Thymus (tissue), 11 donors: Measurements from ENCODE around the gene KMT2E. TPM values are rescaled to one million over a fixed set of nuclear protein-coding genes. Genes with fewer than 3 reads are reported as not detected.

ENCODE experiments used
- DNase-seq, 9 donors: peaks; one replicate each; pipeline ENCODE4 v3.0.0-alpha.2; 2013; ENCODE audit warnings: low spot score in 9 of 9, low read depth in 6 of 9, missing footprints in 1 of 9
- H3K27ac ChIP-seq, 2 donors: one replicate each; pipeline ENCODE4 v1.5.1; 2013; ENCODE audit warnings: control low read depth in 1 of 2, low read depth in 1 of 2, low read length in 1 of 2, mild to moderate bottlenecking in 1 of 2, moderate library complexity in 1 of 2
- H3K27me3 ChIP-seq, 2 donors: one replicate each; pipeline ENCODE4 v1.5.1; 2013; ENCODE audit warnings: low read length in 1 of 2; ENCODE audit not compliant: control insufficient read depth in 2 of 2, insufficient read depth in 1 of 2
- H3K36me3 ChIP-seq, 2 donors: one replicate each; pipeline ENCODE4 v1.5.1; 2013; ENCODE audit warnings: low read length in 1 of 2, mild to moderate bottlenecking in 1 of 2, moderate library complexity in 1 of 2; ENCODE audit not compliant: control insufficient read depth in 2 of 2, insufficient read depth in 2 of 2
- H3K4me1 ChIP-seq, 2 donors: one replicate each; pipeline ENCODE4 v1.5.1; 2013; ENCODE audit warnings: low read length in 2 of 2; ENCODE audit not compliant: control insufficient read depth in 2 of 2, insufficient read depth in 2 of 2
- H3K4me3 ChIP-seq, 2 donors: one replicate each; pipeline ENCODE4 v1.5.1; 2013; ENCODE audit warnings: low read length in 2 of 2, control low read depth in 1 of 2, mild to moderate bottlenecking in 1 of 2
- H3K9me3 ChIP-seq, 2 donors: one replicate each; pipeline ENCODE4 v1.5.1; 2013; ENCODE audit warnings: low read length in 1 of 2, mild to moderate bottlenecking in 1 of 2; ENCODE audit not compliant: control insufficient read depth in 2 of 2, insufficient read depth in 1 of 2
- WGBS: extraction: QIAGEN DNeasy Blood & Tissue Kit; methylation state at CpG from one replicate; pipeline ENCODE4 v1.1.7; 2013; 5-methylcytosine and 5-hydroxymethylcytosine counted together
- polyA plus RNA-seq: library from polyadenylated mRNA; stranded (reverse); fragments of 200-250 nt; gene quantifications from one replicate; pipeline ENCODE4 v1.2.3, GENCODE V29; 2013
- total RNA-seq: library from RNA; stranded (reverse); fragments of 120-200 nt; gene quantifications from one replicate; pipeline ENCODE4 v1.2.4, GENCODE V29; 2013
- donor health status: healthy.

Gene KMT2E
- total and polyA plus RNA-seq, 2 donors: 26.5 to 42.2 TPM

- no peak overlapping the region for H3K27ac ChIP-seq
- peaks cover 59 to 84% of the 10 kb centered on the region in 2 donors for H3K36me3 ChIP-seq
- no peaks in the 10 kb centered on the region for H3K27me3 ChIP-seq
- H3K4me1 ChIP-seq: peaks cover 5 to 7% of the 10 kb centered on the region in 2 donors
- no peaks in the 10 kb centered on the region for H3K9me3 ChIP-seq
- DNase-seq: no peak
- 98% methylated on average over 10 of the region's 10 CpGs for WGBS
- no peak overlapping the region for H3K4me3 ChIP-seq
These were observed 118.8 kb downstream of the KMT2E start for GRCh38 chr7:105132835-105133234.

GRCh38 chr7:105133358-105133757 lies 119.4 kb downstream of the KMT2E start:
- no peak overlapping the region for H3K27ac ChIP-seq
- no peak overlapping the region for H3K4me3 ChIP-seq
- no peaks in the 10 kb centered on the region for H3K27me3 ChIP-seq
- peaks cover 1% of the 10 kb centered on the region in 2 donors for H3K4me1 ChIP-seq
- DNase-seq: no peak
- peaks cover 62 to 86% of the 10 kb centered on the region in 2 donors for H3K36me3 ChIP-seq
- no peaks in the 10 kb centered on the region for H3K9me3 ChIP-seq
- WGBS: 97% methylated on average over 7 of the region's 7 CpGs

DNA sequence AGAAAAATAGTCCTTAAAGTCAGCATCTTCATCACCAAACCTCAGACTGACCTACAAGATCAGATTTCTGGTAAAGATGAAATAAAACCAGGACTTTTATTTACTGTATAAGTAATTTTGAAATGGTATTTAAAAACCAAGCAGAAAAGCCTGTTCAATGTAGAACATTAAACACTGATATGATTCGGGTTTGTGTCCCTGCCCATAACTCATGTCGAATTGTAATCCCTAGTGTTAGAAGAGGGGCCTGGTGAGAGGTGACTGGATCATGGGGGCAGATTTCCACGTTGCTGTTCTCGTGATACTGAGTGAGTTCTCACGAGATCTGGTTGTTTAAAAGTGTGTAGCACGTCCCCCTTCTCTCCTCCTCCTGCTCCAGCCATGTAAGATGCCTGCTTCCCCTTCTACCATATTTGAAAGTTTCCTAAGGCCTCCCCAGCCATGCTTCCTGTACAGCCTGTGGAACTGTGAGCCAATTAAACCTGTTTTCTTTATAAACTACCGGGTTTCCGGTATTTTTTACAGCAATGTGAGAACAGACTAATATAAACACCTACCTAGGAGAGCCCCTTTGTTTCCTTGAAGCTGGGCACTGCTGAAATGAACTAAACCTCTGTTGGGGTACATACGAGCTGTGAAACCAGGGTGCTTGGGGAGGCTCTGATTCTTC lies 120.1 kb downstream of the KMT2E start:
- 97% methylated on average over 9 of the region's 9 CpGs for WGBS
- peak overlapping the region in 1 of 2 donors; percentile 5 for H3K27ac ChIP-seq
- DNase-seq: no peak
- H3K36me3 ChIP-seq: peaks cover 70 to 93% of the 10 kb centered on the region in 2 donors
- H3K9me3 ChIP-seq: no peaks in the 10 kb centered on the region
- H3K4me3 ChIP-seq: no peak overlapping the region
- no peaks in the 10 kb centered on the region for H3K4me1 ChIP-seq
- H3K27me3 ChIP-seq: no peaks in the 10 kb centered on the region

DNA sequence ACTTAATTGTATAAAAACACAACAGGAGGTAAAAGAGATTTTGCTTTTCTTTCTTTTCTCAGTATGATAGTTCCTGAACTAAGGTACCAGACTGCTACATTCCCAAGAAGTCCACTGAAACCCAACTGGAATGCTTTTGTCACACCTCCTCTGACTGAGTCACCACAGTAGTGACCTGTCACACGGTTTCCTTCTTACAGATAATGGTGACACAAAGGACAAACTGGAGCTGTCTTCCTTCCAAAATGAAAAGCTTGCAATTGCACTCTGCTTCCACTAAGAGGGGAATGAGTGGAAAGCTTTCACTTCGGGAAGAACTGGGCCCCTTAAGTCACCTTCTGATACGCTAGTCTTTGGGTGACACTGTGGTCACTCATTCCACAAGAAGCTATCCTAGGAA lies 122.2 kb downstream of the KMT2E start:
- H3K36me3 ChIP-seq: peaks cover 71 to 90% of the 10 kb centered on the region in 2 donors
- no peak for DNase-seq
- no peaks in the 10 kb centered on the region for H3K4me1 ChIP-seq
- no peaks in the 10 kb centered on the region for H3K27me3 ChIP-seq
- 93% methylated on average over 3 of the region's 3 CpGs for WGBS
- H3K27ac ChIP-seq: no peak overlapping the region
- no peak overlapping the region for H3K4me3 ChIP-seq
- H3K9me3 ChIP-seq: no peaks in the 10 kb centered on the region

DNA sequence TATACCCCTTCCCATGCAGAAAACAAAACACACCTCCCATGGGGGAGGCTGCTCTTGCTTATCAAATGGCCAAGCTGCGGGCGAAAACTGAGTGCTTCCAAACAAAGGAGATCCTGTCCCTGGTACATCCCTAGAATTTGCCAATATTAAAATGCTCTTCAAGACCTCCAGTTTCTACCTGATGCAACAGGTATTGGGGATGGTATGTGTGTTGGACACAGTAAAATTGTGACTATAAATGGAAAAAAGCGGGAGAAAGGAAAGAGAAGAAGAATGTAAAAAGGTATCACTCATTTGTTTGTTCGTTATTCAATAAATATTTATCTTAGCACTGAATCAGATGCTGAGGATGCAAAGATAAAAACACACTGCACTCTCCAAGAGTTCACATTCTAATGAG lies 123.9 kb downstream of the KMT2E start:
- Histone ChIP-seq H3K27me3 (no peaks in the 10 kb centered on the region), H3K4me3 (no peak overlapping the region), H3K27ac (no peak overlapping the region), H3K9me3 (no peaks in the 10 kb centered on the region), H3K4me1 (no peaks in the 10 kb centered on the region), H3K36me3 (peaks cover 66 to 90% of the 10 kb centered on the region in 2 donors)
- 96% methylated on average over 4 of the region's 4 CpGs for WGBS
- no peak for DNase-seq

DNA sequence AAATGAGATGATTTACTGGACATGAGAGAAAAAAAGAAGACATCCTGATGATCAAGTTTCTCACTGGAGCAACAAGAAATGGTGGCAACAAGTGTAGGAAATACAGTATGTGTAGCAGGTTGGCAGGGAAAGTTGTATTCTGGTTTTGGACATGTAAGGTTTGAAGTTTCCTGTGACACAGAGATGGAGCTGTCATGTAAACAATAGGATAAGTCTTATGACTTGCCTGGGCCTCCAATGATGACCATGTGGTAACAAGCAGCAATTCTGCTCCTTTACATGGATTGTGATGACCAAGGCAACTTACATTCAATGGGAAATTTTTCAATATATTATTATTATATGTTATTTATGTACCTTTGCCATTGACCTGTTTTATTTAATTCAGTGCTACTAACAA lies 125.4 kb downstream of the KMT2E start:
- no peaks in the 10 kb centered on the region for H3K9me3 ChIP-seq
- peaks cover 63 to 87% of the 10 kb centered on the region in 2 donors for H3K36me3 ChIP-seq
- no peaks in the 10 kb centered on the region for H3K27me3 ChIP-seq
- no peak overlapping the region for H3K4me3 ChIP-seq
- H3K27ac ChIP-seq: no peak overlapping the region
- H3K4me1 ChIP-seq: no peaks in the 10 kb centered on the region
- DNase-seq: no peak

- no peaks in the 10 kb centered on the region for H3K27me3 ChIP-seq
- peaks cover 63 to 83% of the 10 kb centered on the region in 2 donors for H3K36me3 ChIP-seq
- H3K4me1 ChIP-seq: no peaks in the 10 kb centered on the region
- WGBS: 94% methylated on average over 6 of the region's 6 CpGs
- H3K9me3 ChIP-seq: no peaks in the 10 kb centered on the region
- no peak overlapping the region for H3K4me3 ChIP-seq
- no peak overlapping the region for H3K27ac ChIP-seq
- peak in 1 of 9 donors; percentile 38 for DNase-seq
These were observed 127.1 kb downstream of the KMT2E start for GRCh38 chr7:105141068-105141467.

DNA sequence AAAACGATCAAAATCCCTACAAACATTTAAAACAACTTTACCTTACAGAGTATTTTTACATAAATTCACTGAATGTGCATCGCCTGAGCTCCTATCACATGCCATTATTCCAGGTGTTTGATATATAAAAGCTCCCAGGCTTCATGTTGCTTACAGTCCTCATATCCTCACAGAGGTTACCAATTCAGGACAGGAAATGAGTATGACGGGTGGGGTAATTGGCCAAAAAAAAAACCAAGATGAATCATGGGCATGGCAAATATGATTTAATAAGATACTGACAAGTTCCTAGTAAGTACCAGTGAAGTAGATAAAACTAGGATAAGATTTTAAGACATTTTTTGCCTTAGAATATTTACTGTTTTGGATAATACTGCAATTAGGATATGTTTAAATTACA lies 135.8 kb downstream of the KMT2E start:
- no peak overlapping the region for H3K27ac ChIP-seq
- no peaks in the 10 kb centered on the region for H3K9me3 ChIP-seq
- H3K27me3 ChIP-seq: no peaks in the 10 kb centered on the region
- no peak for DNase-seq
- 88% methylated on average over 3 of the region's 3 CpGs for WGBS
- H3K4me3 ChIP-seq: no peak overlapping the region
- peaks cover 8 to 19% of the 10 kb centered on the region in 2 donors for H3K36me3 ChIP-seq
- H3K4me1 ChIP-seq: peaks cover 4 to 13% of the 10 kb centered on the region in 2 donors

DNA sequence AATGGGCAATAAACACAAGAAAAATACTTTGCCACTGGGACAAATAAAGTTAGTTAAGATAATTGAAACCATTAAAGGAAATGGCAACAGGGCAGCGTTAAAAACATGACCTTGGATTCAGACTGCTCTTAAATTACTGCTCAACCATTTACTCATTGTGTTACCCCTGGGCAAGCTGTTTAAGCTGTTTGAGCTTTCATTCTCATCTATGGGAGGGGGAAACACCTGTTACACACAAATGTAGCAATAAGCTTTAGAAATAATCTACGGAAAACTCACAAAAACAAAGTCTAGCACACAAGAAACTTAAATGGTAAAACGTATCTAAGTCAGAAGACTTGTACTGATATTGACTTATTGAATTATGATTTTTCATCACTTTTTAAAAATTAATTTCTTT lies 137.1 kb downstream of the KMT2E start:
- H3K9me3 ChIP-seq: no peaks in the 10 kb centered on the region
- 94% methylated on average over 3 of the region's 3 CpGs for WGBS
- H3K4me1 ChIP-seq: peaks cover 4 to 13% of the 10 kb centered on the region in 2 donors
- DNase-seq: no peak
- peaks cover 9 to 16% of the 10 kb centered on the region in 2 donors for H3K36me3 ChIP-seq
- H3K27ac ChIP-seq: no peak overlapping the region
- H3K27me3 ChIP-seq: no peaks in the 10 kb centered on the region
- H3K4me3 ChIP-seq: no peak overlapping the region
